Measurements from ENCODE around the gene FRMPD2.

FRMPD2 gene

GRCh38 chr10:48274636-48275035 lies at the start of gene FRMPD2:
FRMPD2 (minus strand) TSS chr10:48274696; CDS start chr10:48274567, 129 bp downstream.
- DNase-seq (ENCODE audit: low read depth in 2 of 2, low spot score in 1 of 2), result no peak

- no peak for DNase-seq (ENCODE audit: low read depth in 2 of 2, low spot score in 1 of 2)
Measured at GRCh38 chr10:48322017-48322416, 47.5 kb upstream of the FRMPD2 start.

GRCh38 chr10:48317321-48317990 lies 43.0 kb upstream of the FRMPD2 start:
- DNase-seq (ENCODE audit: low read depth in 2 of 2, low spot score in 1 of 2), result no peak

- no peak for DNase-seq (ENCODE audit: low read depth in 2 of 2, low spot score in 1 of 2)
Measured at GRCh38 chr10:48316236-48316635, 41.7 kb upstream of the FRMPD2 start.

- DNase-seq (ENCODE audit: low read depth in 2 of 2, low spot score in 1 of 2), result no peak
Measured at GRCh38 chr10:48314107-48314506, 39.6 kb upstream of the FRMPD2 start.

- no peak for DNase-seq (ENCODE audit: low read depth in 2 of 2, low spot score in 1 of 2)
Measured at GRCh38 chr10:48309711-48310226, 35.3 kb upstream of the FRMPD2 start.

- no peak for DNase-seq (ENCODE audit: low read depth in 2 of 2, low spot score in 1 of 2)
Measured at GRCh38 chr10:48307711-48308018, 33.2 kb upstream of the FRMPD2 start.

- peak; percentile 40 to 51 for DNase-seq (ENCODE audit: low read depth in 2 of 2, low spot score in 1 of 2)
Measured at GRCh38 chr10:48306870-48307710, 32.6 kb upstream of the FRMPD2 start.

- DNase-seq (ENCODE audit: low read depth in 2 of 2, low spot score in 1 of 2), result peak; percentile 79 to 80
Measured at GRCh38 chr10:48306265-48306869, 31.9 kb upstream of the FRMPD2 start, which contains the start of gene MAPK8. MAPK8 (plus strand) TSS chr10:48306677; CDS start chr10:48401661, 94,984 bp downstream.

- DNase-seq (ENCODE audit: low read depth in 2 of 2, low spot score in 1 of 2), result no peak
Measured at GRCh38 chr10:48305905-48306264, 31.4 kb upstream of the FRMPD2 start.

GRCh38 chr10:48302515-48303476 lies 28.3 kb upstream of the FRMPD2 start:
- DNase-seq (ENCODE audit: low read depth in 2 of 2, low spot score in 1 of 2), result no peak

GRCh38 chr10:48300556-48300955 lies 26.1 kb upstream of the FRMPD2 start:
- no peak for DNase-seq (ENCODE audit: low read depth in 2 of 2, low spot score in 1 of 2)

GRCh38 chr10:48299692-48300091 lies 25.2 kb upstream of the FRMPD2 start:
- DNase-seq (ENCODE audit: low read depth in 2 of 2, low spot score in 1 of 2), result no peak

GRCh38 chr10:48299066-48299465 lies 24.6 kb upstream of the FRMPD2 start:
- no peak for DNase-seq (ENCODE audit: low read depth in 2 of 2, low spot score in 1 of 2)

- no peak for DNase-seq (ENCODE audit: low read depth in 2 of 2, low spot score in 1 of 2)
Measured at GRCh38 chr10:48296576-48297098, 22.1 kb upstream of the FRMPD2 start.

GRCh38 chr10:48294431-48294830 lies 19.9 kb upstream of the FRMPD2 start:
- no peak for DNase-seq (ENCODE audit: low read depth in 2 of 2, low spot score in 1 of 2)

GRCh38 chr10:48292616-48293015 lies 18.1 kb upstream of the FRMPD2 start:
- DNase-seq (ENCODE audit: low read depth in 2 of 2, low spot score in 1 of 2), result no peak

- DNase-seq (ENCODE audit: low read depth in 2 of 2, low spot score in 1 of 2), result no peak
Measured at GRCh38 chr10:48291190-48291589, 16.7 kb upstream of the FRMPD2 start.

GRCh38 chr10:48290286-48290685 lies 15.8 kb upstream of the FRMPD2 start:
- no peak for DNase-seq (ENCODE audit: low read depth in 2 of 2, low spot score in 1 of 2)

- peak in 1 of 2 donors; percentile 15 for DNase-seq (ENCODE audit: low read depth in 2 of 2, low spot score in 1 of 2)
Measured at GRCh38 chr10:48289501-48290238, 15.2 kb upstream of the FRMPD2 start.
